ENCODE measurements around the gene AMOTL2. TPM values are rescaled to one million over a fixed set of nuclear protein-coding genes. Genes with fewer than 3 reads are reported as not detected.

Gene AMOTL2
- total RNA-seq, 1 donor from 2014 or later: not detected

DNA sequence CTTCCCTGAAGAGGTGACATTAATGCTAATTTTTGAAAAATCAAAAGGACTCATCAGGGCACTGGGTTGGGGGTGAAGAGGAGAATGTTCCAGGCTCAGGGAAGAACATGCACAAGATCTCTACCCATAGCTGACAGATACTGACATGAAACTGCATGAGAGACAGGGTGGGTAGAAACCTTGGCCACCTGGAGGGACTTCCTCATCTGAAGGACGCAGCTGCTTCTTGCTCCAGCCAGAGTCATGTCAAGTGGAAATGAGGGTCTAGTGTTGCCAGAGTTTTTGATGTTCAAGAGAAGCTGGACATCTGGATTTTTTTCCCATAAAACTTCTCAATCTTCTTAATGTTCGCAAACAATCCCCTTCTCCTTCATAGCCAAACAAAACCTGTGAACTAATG, 29.7 kb downstream of the AMOTL2 start:
- no peak for ATAC-seq (ENCODE audit: low read depth)
- Mint-ChIP-seq H3K9me3 (peaks cover 8% of the 10 kb centered on the region), H3K4me3 (no peak overlapping the region), H3K36me3 (ENCODE audit: low read depth) (peaks cover 2% of the 10 kb centered on the region), H3K27me3 (peaks cover 5% of the 10 kb centered on the region), H3K27ac (no peak overlapping the region), H3K4me1 (peaks cover 2% of the 10 kb centered on the region)
- TF ChIP-seq, protein P1, sequence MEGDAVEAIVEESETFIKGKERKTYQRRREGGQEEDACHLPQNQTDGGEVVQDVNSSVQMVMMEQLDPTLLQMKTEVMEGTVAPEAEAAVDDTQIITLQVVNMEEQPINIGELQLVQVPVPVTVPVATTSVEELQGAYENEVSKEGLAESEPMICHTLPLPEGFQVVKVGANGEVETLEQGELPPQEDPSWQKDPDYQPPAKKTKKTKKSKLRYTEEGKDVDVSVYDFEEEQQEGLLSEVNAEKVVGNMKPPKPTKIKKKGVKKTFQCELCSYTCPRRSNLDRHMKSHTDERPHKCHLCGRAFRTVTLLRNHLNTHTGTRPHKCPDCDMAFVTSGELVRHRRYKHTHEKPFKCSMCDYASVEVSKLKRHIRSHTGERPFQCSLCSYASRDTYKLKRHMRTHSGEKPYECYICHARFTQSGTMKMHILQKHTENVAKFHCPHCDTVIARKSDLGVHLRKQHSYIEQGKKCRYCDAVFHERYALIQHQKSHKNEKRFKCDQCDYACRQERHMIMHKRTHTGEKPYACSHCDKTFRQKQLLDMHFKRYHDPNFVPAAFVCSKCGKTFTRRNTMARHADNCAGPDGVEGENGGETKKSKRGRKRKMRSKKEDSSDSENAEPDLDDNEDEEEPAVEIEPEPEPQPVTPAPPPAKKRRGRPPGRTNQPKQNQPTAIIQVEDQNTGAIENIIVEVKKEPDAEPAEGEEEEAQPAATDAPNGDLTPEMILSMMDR (IDR thresholded peaks at IDR 0.05): no peak
- ChIA-PET POLR2A (no interaction called here), CTCF (no interaction called here)
- no peak for DNase-seq
- intact Hi-C loops (cut with micrococcal nuclease): no loop called here

DNA sequence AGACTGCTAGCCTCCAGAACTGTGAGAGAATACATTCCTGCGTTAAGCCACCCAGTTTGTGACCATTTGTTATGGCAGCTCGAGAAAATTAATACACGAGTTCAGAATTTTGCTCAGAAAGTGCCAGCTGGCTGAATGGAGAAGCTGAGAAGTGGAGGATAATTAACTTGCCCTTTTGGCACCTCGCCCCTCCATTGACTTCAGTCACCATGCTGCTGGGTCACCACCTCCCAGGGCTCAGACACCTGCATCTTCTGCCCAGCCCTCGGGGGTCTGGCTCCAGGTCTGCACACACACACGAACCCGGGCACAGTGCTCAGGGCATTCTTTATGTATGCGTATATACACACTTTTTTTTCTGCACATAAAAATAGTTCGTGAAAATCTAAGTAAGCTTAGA, 32.0 kb downstream of the AMOTL2 start:
- DNase-seq: no peak
- no peak overlapping the region for H3K27ac Mint-ChIP-seq
- peaks cover 2% of the 10 kb centered on the region for H3K4me1 Mint-ChIP-seq
- POLR2A ChIA-PET: no interaction called here
- peaks cover 5% of the 10 kb centered on the region for H3K27me3 Mint-ChIP-seq
- TF ChIP-seq, protein P1 (IDR thresholded peaks at IDR 0.05): no peak
- peaks cover 2% of the 10 kb centered on the region for H3K36me3 Mint-ChIP-seq (ENCODE audit: low read depth)
- intact Hi-C loops (cut with micrococcal nuclease): no loop called here
- CTCF ChIA-PET: no interaction called here
- peaks cover 8% of the 10 kb centered on the region for H3K9me3 Mint-ChIP-seq
- ATAC-seq (ENCODE audit: low read depth): no peak
- no peak overlapping the region for H3K4me3 Mint-ChIP-seq

DNA sequence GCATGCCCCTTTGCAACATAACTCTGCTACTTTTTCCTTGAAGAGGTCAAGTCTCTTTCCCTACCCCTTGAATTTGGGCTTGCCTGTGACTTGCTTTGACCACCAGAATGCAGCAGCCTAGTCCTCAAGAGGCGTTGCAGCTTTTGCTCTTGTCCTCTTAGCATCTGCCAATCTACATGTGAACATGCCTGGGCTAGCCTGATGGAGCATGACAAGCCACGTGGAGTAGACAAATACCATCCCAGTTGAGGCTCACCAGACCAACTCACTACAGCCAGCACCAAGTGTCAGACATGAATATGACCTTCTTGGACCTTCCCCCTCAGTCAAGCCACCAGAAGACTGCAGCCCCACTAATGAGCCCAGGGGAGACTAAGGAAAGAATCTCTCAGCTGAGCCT, 32.9 kb downstream of the AMOTL2 start:
- POLR2A ChIA-PET: no interaction called here
- no peaks in the 10 kb centered on the region for H3K36me3 Mint-ChIP-seq (ENCODE audit: low read depth)
- CTCF ChIA-PET: no interaction called here
- intact Hi-C loops (cut with micrococcal nuclease): no loop called here
- DNase-seq: no peak
- no peak overlapping the region for H3K27ac Mint-ChIP-seq
- no peak overlapping the region for H3K4me3 Mint-ChIP-seq
- H3K27me3 Mint-ChIP-seq: peaks cover 5% of the 10 kb centered on the region
- H3K9me3 Mint-ChIP-seq: peaks cover 1% of the 10 kb centered on the region
- TF ChIP-seq, protein P1 (IDR thresholded peaks at IDR 0.05): no peak
- no peak for ATAC-seq (ENCODE audit: low read depth)
- H3K4me1 Mint-ChIP-seq: peaks cover 2% of the 10 kb centered on the region

DNA sequence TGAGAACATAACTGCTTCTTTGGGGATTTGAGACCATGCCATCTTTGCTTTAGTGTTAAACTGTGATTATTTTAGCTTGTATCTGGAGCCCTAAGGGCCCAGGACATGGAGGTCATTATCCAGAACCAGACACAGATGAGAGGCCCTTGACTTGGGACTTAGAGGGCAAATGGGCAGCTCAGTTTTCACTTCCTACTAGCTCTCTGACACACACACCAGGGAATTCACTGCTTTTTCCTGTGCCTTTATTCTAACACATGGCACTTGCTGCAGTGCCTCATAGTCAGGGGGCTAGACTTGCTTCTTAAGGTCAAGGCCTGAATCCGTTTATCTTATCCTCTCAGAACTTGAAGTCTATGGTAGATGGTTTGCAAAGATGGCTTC, 33.3 kb downstream of the AMOTL2 start:
- Mint-ChIP-seq H3K4me1 (peaks cover 2% of the 10 kb centered on the region), H3K27ac (no peak overlapping the region), H3K27me3 (peaks cover 5% of the 10 kb centered on the region), H3K36me3 (ENCODE audit: low read depth) (no peaks in the 10 kb centered on the region), H3K9me3 (no peaks in the 10 kb centered on the region), H3K4me3 (no peak overlapping the region)
- intact Hi-C loops (cut with micrococcal nuclease): no loop called here
- TF ChIP-seq, protein P1 (IDR thresholded peaks at IDR 0.05): no peak
- DNase-seq: no peak
- ATAC-seq (ENCODE audit: low read depth): no peak
- ChIA-PET CTCF (no interaction called here), POLR2A (no interaction called here)

DNA sequence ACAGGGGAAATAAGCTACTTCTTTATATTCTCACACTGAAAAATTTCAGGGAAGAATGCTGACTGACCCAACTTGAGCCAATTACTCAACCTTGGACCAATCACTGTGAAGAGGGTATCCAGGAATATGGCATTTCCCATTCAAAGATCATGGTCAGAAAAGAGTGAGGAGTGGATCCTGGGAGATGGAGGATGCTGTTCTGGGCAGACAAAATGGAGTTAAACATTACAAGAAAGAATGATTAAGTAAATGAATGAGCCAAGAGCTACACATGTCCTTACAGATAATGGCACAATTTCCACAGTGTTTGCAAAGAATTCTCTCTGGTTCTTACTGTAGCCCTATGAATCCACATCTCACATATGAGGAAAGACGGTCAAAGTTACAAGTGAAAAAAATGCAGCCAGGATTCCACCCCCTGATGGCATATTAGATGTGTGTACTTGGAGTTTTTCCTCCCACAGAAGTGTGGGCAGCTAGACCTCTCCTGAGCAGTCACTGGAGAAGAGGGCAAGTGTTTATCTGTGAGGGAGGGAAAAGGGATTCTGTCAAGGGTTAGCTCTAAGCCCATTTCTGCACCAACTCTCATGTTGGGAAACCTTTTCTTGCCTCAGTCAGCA, 33.8 kb downstream of the AMOTL2 start:
- ATAC-seq (ENCODE audit: low read depth): no peak
- TF ChIP-seq, protein P1 (IDR thresholded peaks at IDR 0.05): no peak
- no peaks in the 10 kb centered on the region for H3K36me3 Mint-ChIP-seq (ENCODE audit: low read depth)
- H3K4me3 Mint-ChIP-seq: no peak overlapping the region
- ChIA-PET POLR2A (no interaction called here), CTCF (no interaction called here)
- H3K4me1 Mint-ChIP-seq: peaks cover 2% of the 10 kb centered on the region
- peaks cover 5% of the 10 kb centered on the region for H3K27me3 Mint-ChIP-seq
- no peak overlapping the region for H3K27ac Mint-ChIP-seq
- DNase-seq: no peak
- H3K9me3 Mint-ChIP-seq: no peaks in the 10 kb centered on the region
- intact Hi-C loops (cut with micrococcal nuclease): no loop called here
